B cell (primary cell): ENCODE measurements around the gene LYST. TPM values are rescaled to one million over a fixed set of nuclear protein-coding genes. Genes with fewer than 3 reads are reported as not detected.

ENCODE experiments used
- ATAC-seq: fragments of 200-7000 bp; cut with Tn5 transposase; one replicate; pipeline ENCODE4 v1.10.0; 2021; ENCODE audit warnings: low read depth, mild to moderate bottlenecking, moderate number of reproducible peaks, moderate library complexity
- CTCF ChIA-PET: fragments of 350-600 bp; sonication (Branson Sonifier 250); formaldehyde crosslinking; loops from one replicate; lab custom pipeline; 2021; ENCODE audit warnings: antibody characterized with exemption, inconsistent platforms; lab: Charles Lee
- POLR2A ChIA-PET: fragments of 350-600 bp; sonication (Branson Sonifier 250); formaldehyde crosslinking; loops from one replicate; lab custom pipeline; 2021; ENCODE audit warnings: antibody characterized with exemption; lab: Charles Lee
- DNase-seq: peaks from one replicate; pipeline ENCODE4 v3.0.0; 2013
- H2AFZ ChIP-seq: 2 replicates; pipeline ENCODE4 v1.6.1; 2012; ENCODE audit warnings: mild to moderate bottlenecking, low read depth, low read length; ENCODE audit not compliant: insufficient read depth, poor library complexity, severe bottlenecking
- H3K27ac ChIP-seq, 2 donors: 1 replicate in 1 of 2; 2 replicates in 1 of 2; pipeline ENCODE4 v1.5.1; 2012 to 2013; ENCODE audit warnings: low read length in 2 of 2, mild to moderate bottlenecking in 2 of 2, moderate library complexity in 1 of 2
- H3K27me3 ChIP-seq, 4 experiments: fragments of 200-600 bp in 1 of 4; sonication (generic) in 1 of 4; replicated peaks in 1 of 4; 1 replicate in 2 of 4; 2 replicates in 2 of 4; pipeline versions ENCODE4 v1.6.1 to v1.7.0; 2013 to 2016; ENCODE audit warnings: low read length in 3 of 4, mild to moderate bottlenecking in 2 of 4, mixed read lengths in 1 of 4, moderate library complexity in 1 of 4; ENCODE audit not compliant: insufficient read depth in 4 of 4, control insufficient read depth in 3 of 4; ENCODE audit errors: control extremely low read depth in 1 of 4
- H3K36me3 ChIP-seq, 2 experiments: replicated peaks in 1 of 2; 1 replicate in 1 of 2; 2 replicates in 1 of 2; pipeline versions ENCODE4 v1.6.1 to v1.7.1; 2013; ENCODE audit warnings: low read length in 1 of 2; ENCODE audit not compliant: insufficient read depth in 2 of 2, control insufficient read depth in 1 of 2; ENCODE audit errors: control extremely low read depth in 1 of 2, extremely low read depth in 1 of 2
- H3K4me1 ChIP-seq, 2 donors: fragments of 200-600 bp in 1 of 2; sonication (generic) in 1 of 2; 1 replicate in 1 of 2; 2 replicates in 1 of 2; pipeline versions ENCODE4 v1.5.1 to v1.6.1; 2013 to 2017; ENCODE audit warnings: low read length in 2 of 2; ENCODE audit not compliant: control insufficient read depth in 2 of 2, insufficient read depth in 2 of 2
- H3K4me2 ChIP-seq: replicated peaks from 2 replicates; pipeline ENCODE3; 2012; ENCODE audit warnings: mild to moderate bottlenecking, low read depth, low read length; ENCODE audit not compliant: poor library complexity, severe bottlenecking
- H3K4me3 ChIP-seq, 5 experiments: fragments of 200-600 bp in 1 of 5; sonication (generic) in 1 of 5; 1 replicate in 3 of 5; 2 replicates in 2 of 5; pipeline versions ENCODE4 v1.5.1 to v1.7.0; 2011 to 2016; ENCODE audit warnings: low read length in 4 of 5, mild to moderate bottlenecking in 4 of 5, low read depth in 2 of 5, control low read depth in 1 of 5, moderate library complexity in 1 of 5; ENCODE audit not compliant: insufficient read depth in 1 of 5; ENCODE audit errors: control extremely low read depth in 1 of 5, extremely low read depth in 1 of 5
- H3K79me2 ChIP-seq: fragments of 200-600 bp; sonication (generic); one replicate; pipeline ENCODE4 v1.6.0; 2016; ENCODE audit warnings: low read length; ENCODE audit not compliant: control insufficient read depth, insufficient read depth
- H3K9ac ChIP-seq: fragments of 200-600 bp; sonication (generic); 2 replicates; pipeline ENCODE4 v1.6.1; 2017; ENCODE audit warnings: mild to moderate bottlenecking, low read length, moderate library complexity
- H3K9me3 ChIP-seq, 3 donors: one replicate each; pipeline versions ENCODE4 v1.6.1 to v1.7.1; 2013; ENCODE audit warnings: low read length in 2 of 3; ENCODE audit not compliant: control insufficient read depth in 2 of 3, insufficient read depth in 1 of 3; ENCODE audit errors: control extremely low read depth in 1 of 3
- H4K20me1 ChIP-seq: 2 replicates; pipeline ENCODE4 v1.6.0; 2012; ENCODE audit warnings: mild to moderate bottlenecking, low read length; ENCODE audit not compliant: insufficient read depth, control insufficient read depth, poor library complexity, severe bottlenecking
- H3K27ac Mint-ChIP-seq: one replicate; pipeline ENCODE4 v1.8.0; 2021; ENCODE audit warnings: mixed read lengths
- H3K27me3 Mint-ChIP-seq: one replicate; pipeline ENCODE4 v1.8.0; 2021; ENCODE audit warnings: mixed read lengths
- H3K4me1 Mint-ChIP-seq: one replicate; pipeline ENCODE4 v1.8.0; 2021; ENCODE audit warnings: mixed read lengths
- H3K4me3 Mint-ChIP-seq: one replicate; pipeline ENCODE4 v1.8.0; 2021; ENCODE audit warnings: mixed read lengths
- H3K9me3 Mint-ChIP-seq: one replicate; pipeline ENCODE4 v1.8.0; 2022; ENCODE audit warnings: mixed read lengths; ENCODE audit not compliant: insufficient read depth
- CTCF ChIP-seq: fragments of 200-600 bp; IDR thresholded peaks from one replicate; pipeline ENCODE4 v1.8.0; 2022; ENCODE audit warnings: antibody characterized with exemption, mild to moderate bottlenecking
- EZH2 ChIP-seq: IDR thresholded peaks from 2 replicates; pipeline ENCODE4 v1.6.1; 2012; ENCODE audit warnings: borderline replicate concordance, low read depth, mild to moderate bottlenecking, moderate library complexity, low read length; ENCODE audit not compliant: insufficient read depth, poor library complexity, severe bottlenecking
- WGBS: methylation state at CpG from one replicate; pipeline ENCODE4 v1.1.5; 2013; ENCODE audit warnings: missing lambda C conversion rate; ENCODE audit not compliant: insufficient coverage; 5-methylcytosine and 5-hydroxymethylcytosine counted together
- intact Hi-C: fragments of 100-400 bp; cut with micrococcal nuclease; formaldehyde crosslinking; loops from one replicate; pipeline ENCODE4 v1.10.0; 2022
- polyA plus RNA-seq: library from polyadenylated mRNA; depleted of rRNA; stranded (reverse); fragments of >200 nt; gene quantifications from 2 replicates; pipeline ENCODE4 v1.2.3, GENCODE V29; 2012
- total RNA-seq, 2 donors: library from RNA; stranded (reverse); fragments of 120-200 nt in 1 of 2; gene quantifications; 1 replicate in 1 of 2; 2 replicates in 1 of 2; pipeline versions ENCODE4 v1.2.3 to v1.2.4, GENCODE V29; 2013 to 2022

The LYST gene
- total and polyA plus RNA-seq, 2 donors (not counting 1 experiment from before 2014, with no cell fraction given) = 50.4 to 120 TPM

- Histone ChIP-seq H3K36me3 (peaks cover 14 to 48% of the 10 kb centered on the region in 2 experiments), H3K4me3 (no peak overlapping the region), H4K20me1 (peaks cover 13% of the 10 kb centered on the region), H3K27me3 (no peaks in the 10 kb centered on the region), H3K4me2 (no peak overlapping the region), H3K9me3 (no peaks in the 10 kb centered on the region), H3K79me2 (no peaks in the 10 kb centered on the region), H3K9ac (no peak overlapping the region), H3K4me1 (no peaks in the 10 kb centered on the region), H2AFZ (no peak overlapping the region), H3K27ac (no peak overlapping the region)
- ATAC-seq (no peak), DNase-seq (no peak)
- ChIA-PET POLR2A (no interaction called here), CTCF (interaction anchor here (0.9 to 4.9 kb wide), 10 partner anchors 9 to 271 kb away, joined by 3 to 66 read pairs (median 6); no protein-coding TSS in a partner anchor)
- intact Hi-C loops = no loop called here
- TF ChIP-seq CTCF (no peak), EZH2 (no peak)
- WGBS = no CpG with 5 or more reads among the region's 2 CpGs
- Mint-ChIP-seq H3K4me1 (peaks cover 2% of the 10 kb centered on the region), H3K9me3 (no peaks in the 10 kb centered on the region), H3K4me3 (no peak overlapping the region), H3K27ac (no peak overlapping the region), H3K27me3 (no peaks in the 10 kb centered on the region)
Measured at GRCh38 chr1:235784950-235785349, 81.8 kb downstream of the LYST start.

- intact Hi-C loops = loop anchor here (1.0 kb wide), 2 partner anchors 188 to 270 kb away; no protein-coding TSS in a partner anchor
- Histone ChIP-seq H2AFZ (no peak overlapping the region), H4K20me1 (peaks cover 20% of the 10 kb centered on the region), H3K9me3 (no peaks in the 10 kb centered on the region), H3K9ac (no peak overlapping the region), H3K4me1 (no peaks in the 10 kb centered on the region), H3K4me3 (no peak overlapping the region), H3K36me3 (peaks cover 13 to 39% of the 10 kb centered on the region in 2 experiments), H3K4me2 (no peak overlapping the region), H3K27ac (no peak overlapping the region), H3K27me3 (no peaks in the 10 kb centered on the region), H3K79me2 (no peaks in the 10 kb centered on the region)
- Mint-ChIP-seq H3K4me3 (no peak overlapping the region), H3K27ac (no peak overlapping the region), H3K27me3 (no peaks in the 10 kb centered on the region), H3K9me3 (no peaks in the 10 kb centered on the region), H3K4me1 (no peaks in the 10 kb centered on the region)
- ATAC-seq = no peak
- DNase-seq = no peak
- ChIA-PET CTCF (interaction anchor here (0.6 to 4.9 kb wide), 25 partner anchors 10 to 745 kb away, joined by 3 to 66 read pairs (median 4); partner anchors contain the start of gene B3GALNT2), POLR2A (interaction anchor here (0.6 kb wide), 1 partner anchor 522 kb away, joined by 3 read pairs; no protein-coding TSS in a partner anchor)
- TF ChIP-seq EZH2 = no peak
- peak; percentile 70 for TF ChIP-seq CTCF
- 6% methylated on average over 3 of the region's 8 CpGs for WGBS
Measured at GRCh38 chr1:235783148-235783776, 83.4 kb downstream of the LYST start.
